IPS-15b (cell line): ENCODE data around the gene PAIP2.
"Not testable (repeated sequence)": the region's sequence is repeated elsewhere in the genome, so short reads cannot be mapped to it uniquely, and the experiment has no call there.

Experiments used
- H3K27me3 ChIP-seq: one replicate; pipeline ENCODE4 v1.6.1; 2013; ENCODE audit warnings: low read length; ENCODE audit not compliant: control insufficient read depth, insufficient read depth
- H3K36me3 ChIP-seq: one replicate; pipeline ENCODE4 v1.6.1; 2013; ENCODE audit warnings: low read length; ENCODE audit not compliant: control insufficient read depth, insufficient read depth
- H3K4me1 ChIP-seq: one replicate; pipeline ENCODE4 v1.6.1; 2013; ENCODE audit warnings: mild to moderate bottlenecking, low read length; ENCODE audit not compliant: control insufficient read depth, insufficient read depth
- H3K4me3 ChIP-seq: one replicate; pipeline ENCODE4 v1.5.1; 2013; ENCODE audit warnings: low read depth, low read length
- H3K9ac ChIP-seq: one replicate; pipeline ENCODE4 v1.6.1; 2013; ENCODE audit warnings: low read depth, mild to moderate bottlenecking, low read length
- H3K9me3 ChIP-seq: one replicate; pipeline ENCODE4 v1.6.1; 2013; ENCODE audit warnings: mild to moderate bottlenecking, low read length; ENCODE audit not compliant: control insufficient read depth, insufficient read depth

Gene PAIP2

GRCh38 chr5:139301808-139302499, 39.7 kb upstream of the PAIP2 start:
- Histone ChIP-seq H3K9ac (no peak overlapping the region), H3K27me3 (no peaks in the 10 kb centered on the region), H3K36me3 (no peaks in the 10 kb centered on the region), H3K9me3 (no peaks in the 10 kb centered on the region), H3K4me1 (peaks cover 35% of the 10 kb centered on the region), H3K4me3 (no peak overlapping the region)

- Histone ChIP-seq H3K27me3 (no peaks in the 10 kb centered on the region), H3K4me3 (no peak overlapping the region), H3K36me3 (no peaks in the 10 kb centered on the region), H3K9ac (no peak overlapping the region), H3K9me3 (no peaks in the 10 kb centered on the region), H3K4me1 (peaks cover 22% of the 10 kb centered on the region)
These were observed 37.0 kb upstream of the PAIP2 start for GRCh38 chr5:139304391-139305324.

- Histone ChIP-seq H3K4me3 (no peak overlapping the region), H3K27me3 (no peaks in the 10 kb centered on the region), H3K4me1 (peaks cover 33% of the 10 kb centered on the region), H3K9ac (no peak overlapping the region), H3K9me3 (no peaks in the 10 kb centered on the region), H3K36me3 (no peaks in the 10 kb centered on the region)
These were observed 35.5 kb upstream of the PAIP2 start for GRCh38 chr5:139306197-139306596.

- H3K27me3 ChIP-seq = no peaks in the 10 kb centered on the region
- no peak overlapping the region for H3K4me3 ChIP-seq
- no peaks in the 10 kb centered on the region for H3K36me3 ChIP-seq
- peaks cover 34% of the 10 kb centered on the region for H3K4me1 ChIP-seq
- H3K9me3 ChIP-seq = no peaks in the 10 kb centered on the region
- H3K9ac ChIP-seq = no peak overlapping the region
These were observed 34.9 kb upstream of the PAIP2 start for GRCh38 chr5:139306628-139307379.

- peaks cover 37% of the 10 kb centered on the region for H3K4me1 ChIP-seq
- no peak overlapping the region for H3K9ac ChIP-seq
- H3K27me3 ChIP-seq = no peaks in the 10 kb centered on the region
- no peak overlapping the region for H3K4me3 ChIP-seq
- no peaks in the 10 kb centered on the region for H3K36me3 ChIP-seq
- no peaks in the 10 kb centered on the region for H3K9me3 ChIP-seq
These were observed 32.9 kb upstream of the PAIP2 start for GRCh38 chr5:139308797-139309196.

- H3K9me3 ChIP-seq, H3K36me3 ChIP-seq: not testable (repeated sequence)
- peaks cover 33% of the 10 kb centered on the region for H3K4me1 ChIP-seq
These were observed 30.9 kb upstream of the PAIP2 start for GRCh38 chr5:139310715-139311186.

GRCh38 chr5:139312075-139312474, 29.6 kb upstream of the PAIP2 start:
- H3K4me3 ChIP-seq = no peak overlapping the region
- no peaks in the 10 kb centered on the region for H3K9me3 ChIP-seq
- H3K36me3 ChIP-seq = peaks cover 11% of the 10 kb centered on the region
- no peaks in the 10 kb centered on the region for H3K27me3 ChIP-seq
- peaks cover 29% of the 10 kb centered on the region for H3K4me1 ChIP-seq
- no peak overlapping the region for H3K9ac ChIP-seq

More at GRCh38 chr5:139310715-139311186, 30.9 kb upstream of the PAIP2 start:
- H3K4me3 ChIP-seq, H3K27me3 ChIP-seq, H3K9ac ChIP-seq: not testable (repeated sequence)

- Histone ChIP-seq H3K4me1 (peaks cover 24% of the 10 kb centered on the region), H3K36me3 (peaks cover 20% of the 10 kb centered on the region), H3K4me3 (no peak overlapping the region), H3K9ac (no peak overlapping the region), H3K27me3 (no peaks in the 10 kb centered on the region), H3K9me3 (no peaks in the 10 kb centered on the region)
These were observed 27.4 kb upstream of the PAIP2 start for GRCh38 chr5:139314276-139314675.

- H3K4me3 ChIP-seq = no peak overlapping the region
- peaks cover 20% of the 10 kb centered on the region for H3K4me1 ChIP-seq
- H3K9me3 ChIP-seq = no peaks in the 10 kb centered on the region
- H3K36me3 ChIP-seq = peaks cover 22% of the 10 kb centered on the region
- no peak overlapping the region for H3K9ac ChIP-seq
- no peaks in the 10 kb centered on the region for H3K27me3 ChIP-seq
These were observed 26.5 kb upstream of the PAIP2 start for GRCh38 chr5:139315056-139315615.

GRCh38 chr5:139335811-139336210, 5.8 kb upstream of the PAIP2 start:
- H3K9me3 ChIP-seq = no peaks in the 10 kb centered on the region
- no peaks in the 10 kb centered on the region for H3K27me3 ChIP-seq
- H3K4me1 ChIP-seq = peaks cover 3% of the 10 kb centered on the region
- H3K9ac ChIP-seq = no peak overlapping the region
- H3K36me3 ChIP-seq = no peaks in the 10 kb centered on the region
- no peak overlapping the region for H3K4me3 ChIP-seq

- H3K36me3 ChIP-seq = peaks cover 5% of the 10 kb centered on the region
- H3K4me1 ChIP-seq = peaks cover 11% of the 10 kb centered on the region
- H3K27me3 ChIP-seq = no peaks in the 10 kb centered on the region
- no peak overlapping the region for H3K9ac ChIP-seq
- no peak overlapping the region for H3K4me3 ChIP-seq
- H3K9me3 ChIP-seq = no peaks in the 10 kb centered on the region
These were observed 1.6 kb upstream of the PAIP2 start for GRCh38 chr5:139340051-139340450.
